Stomach smooth muscle (tissue), 2 donors: ENCODE measurements around the gene SLCO4A1.
A peak's percentile ranks its signal among the peaks of the same experiment; 100 is the strongest.

Source experiments
- H3K27ac ChIP-seq: one replicate; pipeline ENCODE4 v1.7.0; 2013; ENCODE audit warnings: mild to moderate bottlenecking, low read length, inconsistent platforms
- H3K27me3 ChIP-seq, 2 donors: one replicate each; pipeline ENCODE4 v1.7.0; 2013; ENCODE audit warnings: low read length in 2 of 2; ENCODE audit not compliant: insufficient read depth in 2 of 2, control insufficient read depth in 1 of 2
- H3K36me3 ChIP-seq, 2 donors: one replicate each; pipeline ENCODE4 v1.7.0; 2013; ENCODE audit warnings: low read length in 2 of 2; ENCODE audit not compliant: control insufficient read depth in 2 of 2, insufficient read depth in 2 of 2
- H3K4me1 ChIP-seq: one replicate; pipeline ENCODE4 v1.7.0; 2013; ENCODE audit warnings: low read length; ENCODE audit not compliant: control insufficient read depth, insufficient read depth
- H3K4me3 ChIP-seq, 2 donors: one replicate each; pipeline ENCODE4 v1.7.0; 2013; ENCODE audit warnings: low read length in 2 of 2
- H3K9ac ChIP-seq, 2 donors: one replicate each; pipeline ENCODE4 v1.7.0; 2013; ENCODE audit warnings: low read length in 2 of 2, mild to moderate bottlenecking in 1 of 2
- H3K9me3 ChIP-seq, 2 donors: one replicate each; pipeline ENCODE4 v1.7.0; 2013; ENCODE audit warnings: low read length in 2 of 2; ENCODE audit not compliant: control insufficient read depth in 2 of 2
- donor health status: healthy.
- donor health status: Pancreatic carcinoma.

SLCO4A1 gene

GRCh38 chr20:62697468-62697912 lies 55.2 kb downstream of the SLCO4A1 start:
- Histone ChIP-seq H3K4me3 (no peak overlapping the region), H3K27ac (no peak overlapping the region), H3K4me1 (no peaks in the 10 kb centered on the region), H3K27me3 (peaks cover 0 to 5% of the 10 kb centered on the region in 2 donors), H3K9me3 (no peaks in the 10 kb centered on the region), H3K9ac (no peak overlapping the region), H3K36me3 (no peaks in the 10 kb centered on the region)

DNA sequence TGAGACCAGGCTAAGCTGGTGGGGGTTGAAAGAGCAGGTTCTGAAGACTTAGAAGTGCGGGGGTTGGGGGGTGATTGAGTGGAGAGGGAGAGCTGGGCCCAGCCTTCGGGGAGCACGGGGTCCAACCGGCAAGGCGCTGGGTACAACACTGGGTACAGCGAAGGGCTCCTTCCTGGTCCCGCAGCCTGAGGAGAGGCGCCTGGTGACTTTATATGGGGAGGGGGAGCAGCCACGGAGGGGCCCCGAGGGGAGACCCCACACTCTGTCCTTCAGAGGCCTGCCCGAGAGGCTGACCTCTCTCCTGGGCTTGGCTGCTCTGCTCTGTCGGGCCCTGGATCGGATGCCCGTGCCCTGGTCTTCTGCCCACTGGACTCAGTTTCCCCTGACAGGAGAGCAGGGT lies 55.9 kb downstream of the SLCO4A1 start:
- Histone ChIP-seq H3K9ac (no peak overlapping the region), H3K27me3 (peaks cover 0 to 5% of the 10 kb centered on the region in 2 donors), H3K27ac (no peak overlapping the region), H3K9me3 (no peaks in the 10 kb centered on the region), H3K4me1 (no peaks in the 10 kb centered on the region), H3K36me3 (no peaks in the 10 kb centered on the region), H3K4me3 (no peak overlapping the region)

GRCh38 chr20:62699296-62699695 lies 57.0 kb downstream of the SLCO4A1 start:
- no peaks in the 10 kb centered on the region for H3K9me3 ChIP-seq
- H3K4me1 ChIP-seq, result peaks cover 6% of the 10 kb centered on the region
- H3K36me3 ChIP-seq, result no peaks in the 10 kb centered on the region
- H3K9ac ChIP-seq, result no peak overlapping the region
- H3K27ac ChIP-seq, result no peak overlapping the region
- no peak overlapping the region for H3K4me3 ChIP-seq
- H3K27me3 ChIP-seq, result peaks cover 0 to 2% of the 10 kb centered on the region in 2 donors

DNA sequence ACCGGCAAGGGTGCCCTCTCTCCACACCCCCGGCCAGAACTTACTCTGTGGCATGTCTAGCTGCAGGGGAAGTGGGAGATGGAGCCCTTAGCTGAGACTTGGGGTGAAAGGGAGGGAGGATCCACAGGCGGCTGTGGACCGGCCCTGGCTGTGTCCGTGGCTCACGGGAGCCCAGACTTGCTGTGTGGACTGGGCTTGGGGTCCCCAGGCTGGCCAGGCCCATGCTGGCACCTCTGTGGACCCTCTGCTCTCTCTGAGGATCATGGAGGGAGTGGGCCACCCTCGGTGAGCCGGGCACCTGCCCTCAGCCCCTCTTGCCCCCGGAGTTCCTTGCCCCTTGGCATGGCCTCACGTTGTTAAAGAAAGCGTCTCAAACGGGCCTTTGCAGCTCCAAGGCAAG lies 57.4 kb downstream of the SLCO4A1 start:
- Histone ChIP-seq H3K4me1 (peaks cover 11% of the 10 kb centered on the region), H3K9ac (no peak overlapping the region), H3K27me3 (peaks cover 0 to 2% of the 10 kb centered on the region in 2 donors), H3K27ac (no peak overlapping the region), H3K9me3 (no peaks in the 10 kb centered on the region), H3K36me3 (no peaks in the 10 kb centered on the region), H3K4me3 (no peak overlapping the region)

- Histone ChIP-seq H3K27ac (no peak overlapping the region), H3K27me3 (peaks cover 0 to 2% of the 10 kb centered on the region in 2 donors)
Observed at GRCh38 chr20:62700261-62700930, 58.1 kb downstream of the SLCO4A1 start.

DNA sequence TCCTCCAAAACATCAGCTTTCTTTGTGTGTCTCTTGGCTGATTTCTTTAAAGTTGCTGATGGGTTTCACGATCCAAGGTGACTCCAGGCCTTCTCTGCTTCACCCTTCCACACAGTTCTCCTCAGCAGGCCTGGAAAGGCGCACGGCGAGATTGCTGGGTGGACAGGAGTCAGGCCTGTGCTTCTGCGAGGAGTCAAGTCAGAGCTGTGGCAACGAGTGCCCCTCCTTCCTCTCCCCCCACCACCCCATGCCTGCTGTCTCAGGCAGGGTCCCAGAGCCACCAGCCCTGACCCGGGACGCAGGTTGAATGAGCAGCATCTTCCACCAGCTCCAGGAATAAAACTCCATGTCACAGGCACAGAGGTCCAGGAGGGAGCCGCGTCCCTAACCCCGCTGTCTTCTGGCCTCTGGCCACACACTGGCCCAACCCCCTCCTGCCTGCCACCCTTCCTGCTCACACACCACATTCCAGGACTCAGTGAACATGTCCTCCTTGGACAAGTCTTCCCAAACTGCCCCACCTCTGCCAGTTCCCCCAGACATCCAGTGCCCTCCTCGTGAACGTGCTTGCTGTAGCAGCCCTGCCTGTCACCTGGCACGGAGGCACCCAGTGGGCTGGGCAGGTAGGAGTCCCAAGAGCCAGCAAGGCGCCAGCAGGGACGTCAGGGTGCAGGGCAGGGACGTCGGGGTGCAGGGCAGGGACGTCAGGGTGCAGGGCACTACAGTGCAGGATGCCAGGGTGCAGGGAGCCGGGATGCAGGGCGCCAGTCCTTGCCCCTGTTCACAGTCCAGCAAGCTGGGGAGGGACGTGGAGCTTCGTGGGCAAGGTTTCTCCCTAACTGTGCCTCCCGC lies 59.1 kb downstream of the SLCO4A1 start:
- no peak overlapping the region for H3K27ac ChIP-seq
- peaks cover 0 to 2% of the 10 kb centered on the region in 2 donors for H3K27me3 ChIP-seq
- H3K9me3 ChIP-seq, result no peaks in the 10 kb centered on the region
- no peak overlapping the region for H3K4me3 ChIP-seq
- H3K36me3 ChIP-seq, result no peaks in the 10 kb centered on the region
- H3K4me1 ChIP-seq, result peaks cover 13% of the 10 kb centered on the region
- H3K9ac ChIP-seq, result no peak overlapping the region

More at GRCh38 chr20:62700261-62700930, 58.1 kb downstream of the SLCO4A1 start:
- H3K9me3 ChIP-seq, result no peaks in the 10 kb centered on the region
- no peak overlapping the region for H3K4me3 ChIP-seq
- H3K4me1 ChIP-seq, result peaks cover 13% of the 10 kb centered on the region
- no peak overlapping the region for H3K9ac ChIP-seq
- no peaks in the 10 kb centered on the region for H3K36me3 ChIP-seq

DNA sequence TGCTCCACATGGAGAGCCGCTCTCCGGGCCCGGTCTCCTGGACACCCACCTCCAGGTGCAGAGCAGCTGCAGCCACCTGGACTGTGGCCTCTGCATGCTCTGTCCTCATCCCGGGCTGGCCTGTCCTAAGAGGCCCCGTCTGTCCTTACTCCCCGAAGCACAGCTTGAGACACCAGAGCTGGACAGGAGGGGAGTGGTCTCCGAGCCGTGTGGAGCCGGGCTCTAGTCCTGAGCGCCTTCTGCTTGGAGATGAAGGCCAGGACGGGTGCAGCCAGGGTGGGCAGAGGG lies 59.7 kb downstream of the SLCO4A1 start:
- Histone ChIP-seq H3K9me3 (no peaks in the 10 kb centered on the region), H3K9ac (no peak overlapping the region), H3K27ac (no peak overlapping the region), H3K27me3 (peaks cover 0 to 2% of the 10 kb centered on the region in 2 donors), H3K36me3 (no peaks in the 10 kb centered on the region), H3K4me3 (no peak overlapping the region), H3K4me1 (peaks cover 13% of the 10 kb centered on the region)

GRCh38 chr20:62702895-62703852 lies 60.9 kb downstream of the SLCO4A1 start:
- H3K27me3 ChIP-seq, result peaks cover 3 to 6% of the 10 kb centered on the region in 2 donors

GRCh38 chr20:62703853-62704228 lies 61.5 kb downstream of the SLCO4A1 start:
- H3K9ac ChIP-seq, result no peak overlapping the region
- peaks cover 19% of the 10 kb centered on the region for H3K4me1 ChIP-seq
- H3K27ac ChIP-seq, result peak overlapping the region; percentile 31
- H3K27me3 ChIP-seq, result peaks cover 3 to 11% of the 10 kb centered on the region in 2 donors
- no peak overlapping the region for H3K4me3 ChIP-seq
- H3K36me3 ChIP-seq, result no peaks in the 10 kb centered on the region
- H3K9me3 ChIP-seq, result no peaks in the 10 kb centered on the region

More at GRCh38 chr20:62702895-62703852, 60.9 kb downstream of the SLCO4A1 start:
- Histone ChIP-seq H3K9ac (no peak overlapping the region), H3K36me3 (no peaks in the 10 kb centered on the region), H3K4me1 (peaks cover 13% of the 10 kb centered on the region), H3K4me3 (no peak overlapping the region), H3K9me3 (no peaks in the 10 kb centered on the region), H3K27ac (no peak overlapping the region)

GRCh38 chr20:62704341-62704948 lies 62.1 kb downstream of the SLCO4A1 start:
- Histone ChIP-seq H3K36me3 (no peaks in the 10 kb centered on the region), H3K4me1 (peaks cover 24% of the 10 kb centered on the region), H3K27me3 (peaks cover 7 to 17% of the 10 kb centered on the region in 2 donors), H3K9ac (no peak overlapping the region), H3K4me3 (no peak overlapping the region), H3K9me3 (no peaks in the 10 kb centered on the region), H3K27ac (peak overlapping the region; percentile 31)
